Naive thymus-derived CD4-positive, alpha-beta T cell (primary cell): ENCODE measurements around the gene KLHL1. TPM values are rescaled to one million over a fixed set of nuclear protein-coding genes. Genes with fewer than 3 reads are reported as not detected.
"Not testable (repeated sequence)": the region's sequence is repeated elsewhere in the genome, so short reads cannot be mapped to it uniquely, and the experiment has no call there.

Experiments
- ATAC-seq: fragments of 150-1000 bp; cut with Tn5 transposase; 2 replicates; pipeline ENCODE4 v1.10.0; 2021; ENCODE audit warnings: mild to moderate bottlenecking, moderate library complexity
- CTCF ChIA-PET: fragments of 350-600 bp; sonication (Branson Sonifier 250); formaldehyde crosslinking; loops from one replicate; lab custom pipeline; 2021; ENCODE audit warnings: antibody characterized with exemption; lab: Charles Lee
- POLR2A ChIA-PET: fragments of 350-600 bp; sonication (Branson Sonifier 250); formaldehyde crosslinking; loops from one replicate; lab custom pipeline; 2021; ENCODE audit warnings: antibody characterized with exemption, inconsistent platforms; lab: Charles Lee
- DNase-seq, 9 donors: peaks; one replicate each; pipeline versions ENCODE4 v3.0.0 to v3.0.0-alpha.2; 2020 to 2022; ENCODE audit warnings: mixed read lengths in 1 of 9
- H3K27ac ChIP-seq: one replicate; pipeline ENCODE4 v1.7.0; 2013; ENCODE audit warnings: mild to moderate bottlenecking, low read depth, low read length, moderate library complexity
- H3K27me3 ChIP-seq, 2 donors: one replicate each; pipeline ENCODE4 v1.7.0; 2013; ENCODE audit warnings: low read length in 2 of 2, mild to moderate bottlenecking in 2 of 2, moderate library complexity in 2 of 2; ENCODE audit not compliant: control insufficient read depth in 2 of 2, insufficient read depth in 2 of 2
- H3K36me3 ChIP-seq, 3 experiments: 1 replicate in 2 of 3; 2 replicates in 1 of 3; pipeline ENCODE4 v1.7.0; 2013; ENCODE audit warnings: low read length in 3 of 3, mild to moderate bottlenecking in 3 of 3, moderate library complexity in 1 of 3; ENCODE audit not compliant: insufficient read depth in 3 of 3, control insufficient read depth in 2 of 3
- H3K4me1 ChIP-seq, 2 donors: one replicate each; pipeline ENCODE4 v1.7.0; 2013; ENCODE audit warnings: low read length in 2 of 2, mild to moderate bottlenecking in 2 of 2, moderate library complexity in 1 of 2; ENCODE audit not compliant: control insufficient read depth in 2 of 2, insufficient read depth in 2 of 2
- H3K4me3 ChIP-seq: 2 replicates; pipeline ENCODE4 v1.7.0; 2013; ENCODE audit warnings: mild to moderate bottlenecking, low read length
- H3K9me3 ChIP-seq, 3 experiments: 1 replicate in 2 of 3; 2 replicates in 1 of 3; pipeline ENCODE4 v1.7.0; 2013; ENCODE audit warnings: low read length in 3 of 3; ENCODE audit not compliant: control insufficient read depth in 2 of 3
- H3K27ac Mint-ChIP-seq, 9 donors: one replicate each; pipeline ENCODE4 v1.8.0; 2020 to 2022; ENCODE audit warnings: mixed read lengths in 9 of 9, mild to moderate bottlenecking in 8 of 9, moderate library complexity in 5 of 9, inconsistent platforms in 2 of 9
- H3K27me3 Mint-ChIP-seq, 5 donors: one replicate each; pipeline ENCODE4 v1.8.0; 2021 to 2022; ENCODE audit warnings: mixed read lengths in 5 of 5, mild to moderate bottlenecking in 1 of 5
- H3K36me3 Mint-ChIP-seq, 5 donors: one replicate each; pipeline ENCODE4 v1.8.0; 2020 to 2022; ENCODE audit warnings: mixed read lengths in 5 of 5, mild to moderate bottlenecking in 3 of 5, inconsistent platforms in 1 of 5
- H3K4me1 Mint-ChIP-seq, 7 donors: one replicate each; pipeline ENCODE4 v1.8.0; 2020 to 2022; ENCODE audit warnings: mixed read lengths in 7 of 7, mild to moderate bottlenecking in 3 of 7, inconsistent platforms in 1 of 7
- H3K4me3 Mint-ChIP-seq, 10 donors: one replicate each; pipeline ENCODE4 v1.8.0; 2020 to 2022; ENCODE audit warnings: mild to moderate bottlenecking in 10 of 10, mixed read lengths in 10 of 10, moderate library complexity in 6 of 10, inconsistent platforms in 2 of 10
- H3K9me3 Mint-ChIP-seq, 11 donors: one replicate each; pipeline ENCODE4 v1.8.0; 2020 to 2022; ENCODE audit warnings: mixed read lengths in 11 of 11, mild to moderate bottlenecking in 4 of 11, inconsistent platforms in 1 of 11, moderate library complexity in 1 of 11
- intact Hi-C, 2 donors: fragments of 100-400 bp; cut with micrococcal nuclease; formaldehyde crosslinking; loops; one replicate each; pipeline ENCODE4 v1.15.1; 2023
- polyA plus RNA-seq, 2 donors: library from polyadenylated mRNA; unstranded; fragments of 300-500 nt; fragmentation: Illumina TruSeq; gene quantifications; one replicate each; pipeline ENCODE4 v1.2.3, GENCODE V29; 2021
- total RNA-seq, 6 experiments: library from RNA in 5 of 6; stranded (reverse) in 5 of 6; gene quantifications; 1 replicate in 5 of 6; 2 replicates in 1 of 6; pipeline ENCODE4 v1.2.3 and lab custom pipeline; 2021 to 2026

KLHL1 gene
- total RNA-seq (not detected), polyA plus RNA-seq (not detected), total RNA-seq (lab: John Stamatoyannopoulos, UW) (not detected)

DNA sequence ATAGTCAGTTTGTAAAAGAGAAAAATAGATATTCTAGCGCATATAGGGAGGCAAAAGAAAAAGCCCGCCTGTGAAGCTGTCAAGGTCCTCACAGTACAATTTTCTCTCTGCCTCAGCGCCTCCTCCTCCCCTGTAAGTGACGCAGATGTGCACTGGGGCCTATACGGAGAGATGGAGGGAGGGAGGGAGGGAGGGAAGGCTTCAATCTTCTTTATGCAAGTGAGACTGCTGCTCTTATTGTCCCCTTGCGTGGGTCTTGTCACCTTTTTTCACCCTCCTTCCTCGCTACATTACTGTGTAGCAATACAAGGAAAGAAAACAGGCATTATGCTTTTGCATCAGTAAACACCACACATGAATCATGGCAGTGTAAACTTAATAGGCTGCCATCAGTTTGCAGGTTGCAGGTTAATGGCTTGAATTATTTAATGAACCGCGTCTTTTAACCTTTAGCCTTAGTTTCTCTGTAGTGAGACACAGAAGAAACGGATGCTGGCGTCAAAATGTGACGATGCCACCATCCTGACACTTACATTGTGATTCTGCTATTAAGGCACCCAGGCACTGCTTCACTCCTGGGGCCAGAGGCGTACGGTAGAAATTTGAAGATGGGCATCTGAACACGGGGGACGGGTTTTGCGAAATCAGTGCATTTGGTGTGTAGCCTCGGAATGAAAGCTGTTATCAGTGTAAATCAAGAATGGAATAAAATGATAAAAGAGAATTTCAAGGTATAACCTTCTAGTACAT lies at the start of gene KLHL1:
TSS of gene KLHL1 (minus strand) at position 97 of the 750 bp plus-strand sequence. CDS start 753 bp downstream, outside the sequence.
- peaks cover 0 to 5% (median 0%) of the 10 kb centered on the region in 5 donors for H3K27me3 Mint-ChIP-seq
- Histone ChIP-seq H3K27me3 (no peaks in the 10 kb centered on the region), H3K4me3 (no peak within 1 kb of the TSS), H3K9me3 (no peaks in the 10 kb centered on the region), H3K36me3 (no peaks in the 10 kb centered on the region), H3K27ac (no peak within 1 kb of the TSS), H3K4me1 (no peaks in the 10 kb centered on the region)
- no peak within 1 kb of the TSS for H3K4me3 Mint-ChIP-seq
- H3K36me3 Mint-ChIP-seq: no peaks in the 10 kb centered on the region
- no peak within 1 kb of the TSS for H3K27ac Mint-ChIP-seq
- no peaks in the 10 kb centered on the region for H3K4me1 Mint-ChIP-seq
- DNase-seq (no peak), ATAC-seq (no peak)
- H3K9me3 Mint-ChIP-seq: peaks cover 0 to 12% (median 4%) of the 10 kb centered on the region in 11 donors
- intact Hi-C loops: no loop called here
- CTCF ChIA-PET: no interaction called here
- POLR2A ChIA-PET: no interaction called here

GRCh38 chr13:70142658-70143057 lies 34.4 kb upstream of the KLHL1 start:
- DNase-seq, H3K9me3 Mint-ChIP-seq, H3K9me3 ChIP-seq, H3K36me3 Mint-ChIP-seq, CTCF ChIA-PET, H3K27me3 ChIP-seq, H3K4me3 ChIP-seq, POLR2A ChIA-PET, H3K27ac ChIP-seq, H3K36me3 ChIP-seq, H3K4me1 Mint-ChIP-seq, H3K27me3 Mint-ChIP-seq, H3K4me1 ChIP-seq, H3K4me3 Mint-ChIP-seq, H3K27ac Mint-ChIP-seq, intact Hi-C loops, ATAC-seq: not testable (repeated sequence)

- intact Hi-C loops: no loop called here
- H3K27me3 ChIP-seq: no peaks in the 10 kb centered on the region
- POLR2A ChIA-PET: no interaction called here
- H3K27ac ChIP-seq: no peak overlapping the region
- no peak for ATAC-seq
- CTCF ChIA-PET: no interaction called here
- Mint-ChIP-seq H3K4me3 (no peak overlapping the region), H3K9me3 (peaks cover 0 to 23% (median 4%) of the 10 kb centered on the region in 11 donors), H3K27ac (no peak overlapping the region), H3K27me3 (no peaks in the 10 kb centered on the region), H3K4me1 (no peaks in the 10 kb centered on the region), H3K36me3 (no peaks in the 10 kb centered on the region)
- no peak for DNase-seq
- no peaks in the 10 kb centered on the region for H3K9me3 ChIP-seq
- H3K4me1 ChIP-seq: no peaks in the 10 kb centered on the region
- no peak overlapping the region for H3K4me3 ChIP-seq
- H3K36me3 ChIP-seq: no peaks in the 10 kb centered on the region
Observed at GRCh38 chr13:70128098-70128497, 19.8 kb upstream of the KLHL1 start.

DNA sequence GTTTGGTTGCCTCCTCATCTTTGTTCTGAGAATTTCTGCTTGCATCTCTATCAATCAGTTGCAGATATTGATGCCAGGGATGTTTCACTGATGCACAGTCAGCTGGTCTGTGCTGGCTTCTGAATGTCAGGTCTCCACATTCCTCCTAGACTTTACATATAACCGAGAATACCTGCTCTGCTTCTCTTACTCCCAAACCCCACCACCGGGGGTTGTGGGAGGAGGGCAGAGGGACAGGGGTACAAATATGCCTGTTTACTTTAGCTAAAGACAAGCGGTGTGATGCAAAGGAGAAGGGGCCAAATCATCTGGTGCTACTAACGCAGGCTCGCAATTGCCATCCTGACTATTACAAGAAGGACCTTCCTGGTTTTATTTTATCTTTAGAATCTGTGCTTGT lies 17.4 kb upstream of the KLHL1 start:
- Mint-ChIP-seq H3K27ac (no peak overlapping the region), H3K27me3 (no peaks in the 10 kb centered on the region), H3K4me3 (no peak overlapping the region), H3K4me1 (no peaks in the 10 kb centered on the region), H3K9me3 (peaks cover 0 to 22% (median 5%) of the 10 kb centered on the region in 11 donors), H3K36me3 (no peaks in the 10 kb centered on the region)
- Histone ChIP-seq H3K36me3 (no peaks in the 10 kb centered on the region), H3K27me3 (no peaks in the 10 kb centered on the region), H3K4me1 (no peaks in the 10 kb centered on the region), H3K9me3 (no peaks in the 10 kb centered on the region), H3K27ac (no peak overlapping the region), H3K4me3 (no peak overlapping the region)
- ATAC-seq: no peak
- POLR2A ChIA-PET: no interaction called here
- DNase-seq: no peak
- CTCF ChIA-PET: interaction anchor here (0.6 kb wide), 1 partner anchor 8 kb away, joined by 3 read pairs; no protein-coding TSS in a partner anchor
- intact Hi-C loops: no loop called here

DNA sequence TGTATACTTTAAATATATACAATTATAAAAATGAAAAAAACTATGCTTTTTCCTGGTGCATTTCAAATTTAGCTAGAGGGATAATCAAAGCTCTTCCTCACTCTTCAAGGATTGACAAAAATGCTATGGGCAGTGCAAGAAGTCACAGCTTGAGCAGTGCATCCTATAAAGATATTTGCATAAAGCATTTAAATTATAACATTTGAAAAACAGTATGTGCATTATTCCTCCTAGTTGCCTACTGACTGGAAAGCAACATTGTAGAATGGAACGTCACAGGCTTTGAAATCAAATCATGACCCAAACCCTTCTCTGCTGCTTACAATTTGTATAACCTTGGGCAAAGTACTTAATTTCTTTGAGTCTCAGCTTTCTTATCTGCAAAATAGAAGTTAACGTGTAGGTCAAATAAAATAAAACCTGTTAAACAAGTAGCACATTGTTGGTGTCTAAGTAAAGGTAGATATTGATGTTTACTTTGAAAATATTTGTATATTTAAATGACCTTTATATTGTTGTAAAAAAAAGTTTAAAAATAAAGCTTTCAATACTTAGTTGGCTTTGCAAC lies 9.2 kb upstream of the KLHL1 start:
- Mint-ChIP-seq H3K4me3 (no peak overlapping the region), H3K4me1 (no peaks in the 10 kb centered on the region), H3K36me3 (no peaks in the 10 kb centered on the region), H3K9me3 (peaks cover 0 to 21% (median 5%) of the 10 kb centered on the region in 11 donors), H3K27me3 (no peaks in the 10 kb centered on the region), H3K27ac (no peak overlapping the region)
- intact Hi-C loops: no loop called here
- no peaks in the 10 kb centered on the region for H3K4me1 ChIP-seq
- H3K27me3 ChIP-seq: no peaks in the 10 kb centered on the region
- no peak overlapping the region for H3K4me3 ChIP-seq
- ATAC-seq (no peak), DNase-seq (no peak)
- H3K27ac ChIP-seq: no peak overlapping the region
- no peaks in the 10 kb centered on the region for H3K9me3 ChIP-seq
- ChIA-PET POLR2A (no interaction called here), CTCF (interaction anchor here (0.6 kb wide), 1 partner anchor 8 kb away, joined by 3 read pairs; no protein-coding TSS in a partner anchor)
- H3K36me3 ChIP-seq: no peaks in the 10 kb centered on the region

DNA sequence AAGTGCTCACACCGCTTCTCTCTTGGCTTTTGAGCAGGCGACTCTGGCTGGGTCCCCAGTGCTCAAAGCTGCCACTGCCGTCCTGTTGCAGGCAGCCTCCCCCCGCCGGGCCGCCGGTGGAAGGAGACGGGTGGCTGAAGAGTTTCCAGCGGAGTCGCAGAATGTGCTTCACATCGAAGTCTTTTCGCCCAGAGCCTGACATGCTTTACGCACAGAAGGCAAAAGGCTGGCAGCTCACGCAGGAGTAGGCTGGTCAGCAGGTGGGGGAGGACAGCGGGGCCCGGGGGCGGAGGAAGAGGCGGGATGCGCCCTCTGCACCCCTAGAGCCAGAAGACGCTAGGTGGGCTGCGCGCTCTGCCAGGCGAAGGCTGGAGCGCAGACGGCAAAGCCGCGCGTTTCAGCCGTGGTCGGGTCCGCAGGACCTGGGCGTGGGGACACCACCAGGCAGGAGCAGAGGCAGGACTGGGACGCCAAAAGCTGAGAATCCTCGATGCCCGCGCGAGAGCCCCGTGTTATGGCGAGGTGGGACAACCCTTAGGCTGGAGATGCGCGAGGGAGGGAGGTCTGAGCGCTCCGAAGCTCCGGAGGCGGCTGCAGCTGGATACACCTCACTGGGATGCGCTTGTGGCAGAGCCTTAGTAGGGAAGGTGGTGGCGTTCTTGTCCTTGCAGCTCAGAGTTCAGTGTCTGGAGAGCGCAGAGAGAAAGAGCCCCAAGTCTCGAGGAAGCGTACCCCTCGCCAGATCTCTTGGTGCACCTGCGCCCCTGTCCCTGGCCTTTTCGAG lies 562 bp downstream of the KLHL1 start, which contains the start of gene ATXN8OS:
TSS of gene ATXN8OS (plus strand) at position 329 of the 784 bp plus-strand sequence.
- peaks cover 0 to 5% (median 0%) of the 10 kb centered on the region in 5 donors for H3K27me3 Mint-ChIP-seq
- no peak within 1 kb of the TSS for H3K4me3 ChIP-seq
- H3K4me3 Mint-ChIP-seq: no peak within 1 kb of the TSS
- no peaks in the 10 kb centered on the region for H3K4me1 Mint-ChIP-seq
- no peaks in the 10 kb centered on the region for H3K36me3 Mint-ChIP-seq
- ATAC-seq: peak; percentile 8
- ChIA-PET CTCF (no interaction called here), POLR2A (no interaction called here)
- no peaks in the 10 kb centered on the region for H3K36me3 ChIP-seq
- no peaks in the 10 kb centered on the region for H3K27me3 ChIP-seq
- intact Hi-C loops: no loop called here
- H3K9me3 Mint-ChIP-seq: peaks cover 0 to 20% (median 6%) of the 10 kb centered on the region in 11 donors
- DNase-seq: no peak
- no peaks in the 10 kb centered on the region for H3K9me3 ChIP-seq
- no peak within 1 kb of the TSS for H3K27ac Mint-ChIP-seq
- no peak within 1 kb of the TSS for H3K27ac ChIP-seq
- no peaks in the 10 kb centered on the region for H3K4me1 ChIP-seq
